MM.1S (cell line): ENCODE data around the gene LYL1.

Experiments
- DNase-seq: peaks from one replicate; pipeline ENCODE4 v3.0.0-alpha.2; 2015
- H2AFZ ChIP-seq: fragments of 300-600 bp; sonication (generic); 2 replicates; pipeline ENCODE4 v1.6.0; 2016; ENCODE audit warnings: antibody characterized with exemption, low read length
- H3F3A ChIP-seq: fragments of 300-600 bp; sonication (generic); 2 replicates; pipeline ENCODE4 v1.6.1; 2016; ENCODE audit warnings: mild to moderate bottlenecking, antibody characterized with exemption, low read length, moderate library complexity, mixed read lengths; ENCODE audit not compliant: insufficient read depth
- H3K27ac ChIP-seq: fragments of 300-600 bp; sonication (generic); 2 replicates; pipeline ENCODE4 v1.5.1; 2016; ENCODE audit warnings: mild to moderate bottlenecking, low read length
- H3K27me3 ChIP-seq: fragments of 300-600 bp; sonication (generic); replicated peaks from 2 replicates; pipeline ENCODE4 v1.6.0; 2016; ENCODE audit warnings: low read length; ENCODE audit not compliant: insufficient read depth
- H3K36me3 ChIP-seq: fragments of 300-600 bp; sonication (generic); replicated peaks from 2 replicates; pipeline ENCODE4 v1.6.1; 2016; ENCODE audit warnings: mild to moderate bottlenecking, low read length, mixed read lengths; ENCODE audit not compliant: insufficient read depth
- H3K4me1 ChIP-seq: fragments of 300-600 bp; sonication (generic); 2 replicates; pipeline ENCODE4 v1.6.1; 2016; ENCODE audit warnings: low read length, mixed read lengths
- H3K4me2 ChIP-seq: fragments of 300-600 bp; sonication (generic); 2 replicates; pipeline ENCODE4 v1.6.0; 2016; ENCODE audit warnings: low read depth, low read length
- H3K4me3 ChIP-seq: fragments of 300-600 bp; sonication (generic); 2 replicates; pipeline ENCODE4 v1.5.1; 2016; ENCODE audit warnings: low read length, mixed read lengths
- H3K79me2 ChIP-seq: fragments of 300-600 bp; sonication (generic); 2 replicates; pipeline ENCODE4 v1.6.1; 2016; ENCODE audit warnings: mixed run types, low read length, mixed read lengths
- H3K9ac ChIP-seq: fragments of 300-600 bp; sonication (generic); 2 replicates; pipeline ENCODE4 v1.6.1; 2016; ENCODE audit warnings: low read length, mixed read lengths
- H3K9me2 ChIP-seq: fragments of 300-600 bp; sonication (generic); replicated peaks from 2 replicates; pipeline ENCODE4 v1.6.1; 2016; ENCODE audit warnings: mild to moderate bottlenecking, low read length, mixed read lengths; ENCODE audit not compliant: insufficient read depth
- H3K9me3 ChIP-seq: fragments of 300-600 bp; sonication (generic); replicated peaks from 2 replicates; pipeline ENCODE4 v1.6.1; 2016; ENCODE audit warnings: mild to moderate bottlenecking, low read length, mixed read lengths; ENCODE audit not compliant: insufficient read depth
- H4K20me1 ChIP-seq: fragments of 300-600 bp; sonication (generic); 2 replicates; pipeline ENCODE4 v1.6.1; 2016; ENCODE audit warnings: mild to moderate bottlenecking, low read length, moderate library complexity, mixed read lengths; ENCODE audit not compliant: insufficient read depth
- EZH2 ChIP-seq: fragments of 300-600 bp; sonication (generic); optimal IDR thresholded peaks from 2 replicates; pipeline ENCODE3; 2017; ENCODE audit warnings: low read depth, mild to moderate bottlenecking, antibody characterized with exemption, low read length, mixed read lengths
- EZH2phosphoT487 ChIP-seq: fragments of 300-600 bp; sonication (generic); IDR thresholded peaks from 2 replicates; pipeline ENCODE4 v1.6.1; 2018; ENCODE audit warnings: antibody characterized with exemption, low read length
- TF ChIP-seq, protein P1 (sequence below): fragments of 300-600 bp; sonication (generic); IDR thresholded peaks from 2 replicates; pipeline ENCODE4 v1.5.1; 2016; ENCODE audit warnings: antibody characterized with exemption, low read length, mixed read lengths

Gene LYL1

GRCh38 chr19:13083627-13084026 lies 19.0 kb downstream of the LYL1 start:
- no peak overlapping the region for H3K27ac ChIP-seq
- H3K9ac ChIP-seq: no peak overlapping the region
- H3K36me3 ChIP-seq: no peaks in the 10 kb centered on the region
- peaks cover 7% of the 10 kb centered on the region for H3K4me1 ChIP-seq
- no peak for DNase-seq
- no peak overlapping the region for H3K4me2 ChIP-seq
- TF ChIP-seq EZH2 (no peak), EZH2phosphoT487 (no peak)
- TF ChIP-seq, protein P1, sequence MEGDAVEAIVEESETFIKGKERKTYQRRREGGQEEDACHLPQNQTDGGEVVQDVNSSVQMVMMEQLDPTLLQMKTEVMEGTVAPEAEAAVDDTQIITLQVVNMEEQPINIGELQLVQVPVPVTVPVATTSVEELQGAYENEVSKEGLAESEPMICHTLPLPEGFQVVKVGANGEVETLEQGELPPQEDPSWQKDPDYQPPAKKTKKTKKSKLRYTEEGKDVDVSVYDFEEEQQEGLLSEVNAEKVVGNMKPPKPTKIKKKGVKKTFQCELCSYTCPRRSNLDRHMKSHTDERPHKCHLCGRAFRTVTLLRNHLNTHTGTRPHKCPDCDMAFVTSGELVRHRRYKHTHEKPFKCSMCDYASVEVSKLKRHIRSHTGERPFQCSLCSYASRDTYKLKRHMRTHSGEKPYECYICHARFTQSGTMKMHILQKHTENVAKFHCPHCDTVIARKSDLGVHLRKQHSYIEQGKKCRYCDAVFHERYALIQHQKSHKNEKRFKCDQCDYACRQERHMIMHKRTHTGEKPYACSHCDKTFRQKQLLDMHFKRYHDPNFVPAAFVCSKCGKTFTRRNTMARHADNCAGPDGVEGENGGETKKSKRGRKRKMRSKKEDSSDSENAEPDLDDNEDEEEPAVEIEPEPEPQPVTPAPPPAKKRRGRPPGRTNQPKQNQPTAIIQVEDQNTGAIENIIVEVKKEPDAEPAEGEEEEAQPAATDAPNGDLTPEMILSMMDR: no peak
- H3K4me3 ChIP-seq: no peak overlapping the region
- no peaks in the 10 kb centered on the region for H3K27me3 ChIP-seq
- H3F3A ChIP-seq: no peaks in the 10 kb centered on the region
- no peaks in the 10 kb centered on the region for H3K9me2 ChIP-seq
- H3K9me3 ChIP-seq: no peaks in the 10 kb centered on the region
- no peaks in the 10 kb centered on the region for H3K79me2 ChIP-seq
- no peak overlapping the region for H2AFZ ChIP-seq
- H4K20me1 ChIP-seq: no peaks in the 10 kb centered on the region

GRCh38 chr19:13083008-13083404 lies 19.7 kb downstream of the LYL1 start:
- no peaks in the 10 kb centered on the region for H3K36me3 ChIP-seq
- H4K20me1 ChIP-seq: no peaks in the 10 kb centered on the region
- H3K79me2 ChIP-seq: no peaks in the 10 kb centered on the region
- no peak overlapping the region for H3K9ac ChIP-seq
- no peaks in the 10 kb centered on the region for H3K9me2 ChIP-seq
- H3K4me2 ChIP-seq: no peak overlapping the region
- no peak overlapping the region for H3K4me3 ChIP-seq
- H3K4me1 ChIP-seq: peaks cover 7% of the 10 kb centered on the region
- H2AFZ ChIP-seq: no peak overlapping the region
- H3F3A ChIP-seq: no peaks in the 10 kb centered on the region
- no peaks in the 10 kb centered on the region for H3K9me3 ChIP-seq
- no peak overlapping the region for H3K27ac ChIP-seq
- no peak for DNase-seq
- TF ChIP-seq EZH2: no peak
- TF ChIP-seq, protein P1: no peak
- no peak for TF ChIP-seq EZH2phosphoT487
- H3K27me3 ChIP-seq: no peaks in the 10 kb centered on the region

DNA sequence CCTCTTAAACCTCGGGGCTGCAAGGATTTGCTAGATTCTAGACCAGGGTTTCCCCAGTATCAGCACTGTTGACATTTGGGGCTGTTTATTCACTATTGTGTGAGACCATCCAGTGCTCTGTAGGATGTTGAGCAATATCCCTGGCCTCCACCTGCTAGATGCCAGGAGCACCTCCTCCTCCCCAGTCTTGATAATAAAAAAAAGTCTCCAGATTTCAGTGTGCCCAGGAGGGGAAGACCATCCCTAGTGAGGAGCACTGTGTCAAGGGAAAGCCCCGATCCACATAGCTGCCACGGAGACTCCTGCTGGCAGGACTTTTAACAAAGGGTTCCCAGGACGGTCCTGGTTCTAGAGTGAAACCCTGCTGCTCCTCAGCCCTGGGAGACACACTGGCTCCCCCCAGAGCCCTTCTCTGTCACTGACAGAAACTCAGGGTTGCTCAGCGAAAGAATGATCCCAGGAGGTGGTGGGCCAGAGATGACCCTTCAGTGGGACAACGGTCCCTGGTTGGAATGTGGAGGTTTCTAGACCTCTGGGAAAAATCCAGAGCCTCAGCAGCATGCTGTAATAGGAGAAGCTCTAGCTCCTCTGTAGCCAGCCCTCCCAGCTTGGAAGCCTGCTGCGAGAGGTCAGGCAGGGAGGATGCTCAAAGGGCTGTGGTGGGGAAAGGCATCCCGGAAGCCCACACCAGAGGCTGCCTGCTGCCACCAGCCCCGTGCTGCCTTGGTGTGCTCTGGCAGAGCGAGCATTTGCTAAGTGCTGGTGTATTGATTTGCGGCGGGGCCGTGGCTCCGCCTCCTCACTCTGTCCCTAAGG lies 20.3 kb downstream of the LYL1 start:
- Histone ChIP-seq H2AFZ (no peak overlapping the region), H3K27ac (no peak overlapping the region), H3K9ac (no peak overlapping the region), H3K79me2 (no peaks in the 10 kb centered on the region), H3F3A (no peaks in the 10 kb centered on the region), H3K9me2 (no peaks in the 10 kb centered on the region), H3K9me3 (no peaks in the 10 kb centered on the region), H3K4me3 (no peak overlapping the region), H3K36me3 (no peaks in the 10 kb centered on the region), H3K4me1 (peaks cover 7% of the 10 kb centered on the region), H4K20me1 (no peaks in the 10 kb centered on the region), H3K27me3 (no peaks in the 10 kb centered on the region), H3K4me2 (no peak overlapping the region)
- no peak for DNase-seq
- TF ChIP-seq, protein P1: no peak
- TF ChIP-seq EZH2 (no peak), EZH2phosphoT487 (no peak)
